HEK293T (cell line): ENCODE results near the gene FAM222B.

Experiments used
- BHLHE40 ChIP-seq: fragments of 450-650 bp; IDR thresholded peaks from 2 replicates; pipeline ENCODE4 v1.6.1; 2016; ENCODE audit warnings: mild to moderate bottlenecking, moderate library complexity, borderline replicate concordance
- ELF4 ChIP-seq: fragments of 450-650 bp; IDR thresholded peaks from 2 replicates; pipeline ENCODE4 v1.6.1; 2017; ENCODE audit warnings: antibody characterized with exemption
- FOXM1 ChIP-seq: fragments of 450-650 bp; IDR thresholded peaks from 2 replicates; pipeline ENCODE4 v1.6.1; 2017; ENCODE audit warnings: mild to moderate bottlenecking, borderline replicate concordance
- LEF1 ChIP-seq: fragments of 450-650 bp; IDR thresholded peaks from 2 replicates; pipeline ENCODE4 v1.6.1; 2017; ENCODE audit warnings: mild to moderate bottlenecking, borderline replicate concordance
- SP1 ChIP-seq: fragments of 450-650 bp; IDR thresholded peaks from 2 replicates; pipeline ENCODE4 v1.6.1; 2017

GRCh38 chr17:28712032-28712704 lies 130.4 kb downstream of the FAM222B start:
- TF ChIP-seq ELF4, result no peak
- no peak for TF ChIP-seq BHLHE40
- no peak for TF ChIP-seq LEF1
- no peak for TF ChIP-seq SP1
- TF ChIP-seq FOXM1, result no peak
